ENCODE data around the gene ALDH8A1. TPM values are rescaled to one million over a fixed set of nuclear protein-coding genes. Genes with fewer than 3 reads are reported as not detected.

The ALDH8A1 gene
- total RNA-seq, 2 donors from 2014 or later: 1.3 to 3.4 TPM

DNA sequence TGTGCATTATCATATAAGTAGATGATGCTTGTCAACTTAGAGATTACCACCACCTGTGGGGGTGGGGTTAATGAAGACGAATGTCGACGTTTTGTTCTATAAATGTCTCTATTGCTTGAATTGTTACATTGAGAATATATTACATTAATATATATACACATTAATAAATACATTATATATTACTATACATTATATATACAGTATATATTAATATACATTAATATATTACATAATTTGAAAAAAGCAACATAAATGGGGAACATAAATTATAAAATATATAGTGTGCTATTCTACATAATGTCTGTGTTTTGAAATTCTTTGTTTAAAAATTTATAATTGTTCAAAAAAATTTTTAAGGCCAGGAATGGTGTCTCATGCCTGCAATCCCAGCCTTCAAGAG is 81.1 kb downstream of the ALDH8A1 start:
- Mint-ChIP-seq H3K27ac (no peak overlapping the region), H3K4me3 (no peak overlapping the region), H3K36me3 (ENCODE audit: low read depth) (no peaks in the 10 kb centered on the region), H3K4me1 (peaks cover 18% of the 10 kb centered on the region), H3K27me3 (peaks cover 9% of the 10 kb centered on the region)
- no peak for ATAC-seq
- no peaks in the 10 kb centered on the region for H3K9me3 ChIP-seq (ENCODE audit: control insufficient read depth, low read length, poor library complexity, severe bottlenecking)
- no peak for DNase-seq

Other genes starting within 250 kb of the ALDH8A1 start
- gene HBS1L, start 104.7 kb upstream of the ALDH8A1 start, total RNA-seq: 10 to 100 TPM; 72.1 to 94.0 TPM
- gene MYB, start 231.2 kb upstream of the ALDH8A1 start, total RNA-seq: 1 to 10 TPM; 1.3 to 3.7 TPM

Measured in T-helper 17 cell (primary cell).